ENCODE data around the gene MAD1L1. TPM values are rescaled to one million over a fixed set of nuclear protein-coding genes. Genes with fewer than 3 reads are reported as not detected.
A peak's percentile ranks its signal among the peaks of the same experiment; 100 is the strongest.

The MAD1L1 gene
- total RNA-seq, 2 donors from 2014 or later, result 46.7 to 66.0 TPM

- no peaks in the 10 kb centered on the region for H3K36me3 Mint-ChIP-seq (ENCODE audit: low read depth)
These were observed 318.4 kb downstream of the MAD1L1 start for GRCh38 chr7:1914321-1914720.

DNA sequence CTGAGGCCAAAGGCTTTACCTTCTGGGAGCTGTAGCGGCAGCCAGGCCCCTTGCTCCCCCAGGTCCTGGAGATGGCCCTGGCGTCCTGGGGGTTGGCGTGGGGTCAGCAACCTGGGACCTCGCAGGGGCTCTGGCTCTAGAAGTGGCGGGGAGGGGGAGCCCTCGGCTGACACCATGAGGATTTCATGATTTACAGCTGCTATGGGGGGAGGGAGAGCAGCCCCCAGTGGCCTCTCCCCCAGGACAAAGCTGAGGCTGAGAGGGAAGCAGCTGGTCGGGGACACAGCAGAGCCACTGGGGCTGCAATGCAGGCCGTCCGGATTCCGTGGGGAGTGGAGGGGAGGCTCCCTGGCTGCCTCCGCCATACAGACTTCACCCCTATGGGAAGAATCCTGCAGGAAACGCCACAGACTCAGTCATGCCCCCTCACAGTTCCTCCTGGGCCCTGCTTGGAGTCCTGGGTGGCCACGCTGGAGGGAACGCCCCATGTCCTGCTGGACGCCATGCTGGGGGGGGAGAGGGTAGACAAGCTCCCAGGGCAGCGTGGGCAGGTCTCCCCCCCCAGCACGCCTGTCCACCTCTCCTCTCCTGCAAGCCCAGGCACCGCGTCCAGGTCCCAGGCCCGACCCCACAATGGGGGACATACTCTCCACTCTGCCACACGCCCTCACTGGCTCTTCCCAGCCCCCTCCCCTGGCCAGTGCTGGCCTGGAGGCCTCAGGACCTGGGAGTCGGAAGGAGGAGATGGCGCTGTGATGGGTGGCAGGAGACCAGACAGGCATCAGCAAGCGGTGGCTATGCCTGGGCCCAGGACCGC lies 319.1 kb downstream of the MAD1L1 start:
- no peaks in the 10 kb centered on the region for H3K27me3 Mint-ChIP-seq
- no peaks in the 10 kb centered on the region for H3K36me3 Mint-ChIP-seq (ENCODE audit: low read depth)
- no peaks in the 10 kb centered on the region for H3K4me1 Mint-ChIP-seq
- no peaks in the 10 kb centered on the region for H3K9me3 Mint-ChIP-seq
- H3K4me3 Mint-ChIP-seq, result no peak overlapping the region
- no peak overlapping the region for H3K27ac Mint-ChIP-seq
- no peak for ATAC-seq (replicated peaks)

More at GRCh38 chr7:1914321-1914720, 318.4 kb downstream of the MAD1L1 start:
- no peak overlapping the region for H3K4me3 Mint-ChIP-seq
- H3K27ac Mint-ChIP-seq, result no peak overlapping the region
- no peaks in the 10 kb centered on the region for H3K27me3 Mint-ChIP-seq
- no peaks in the 10 kb centered on the region for H3K4me1 Mint-ChIP-seq
- H3K9me3 Mint-ChIP-seq, result no peaks in the 10 kb centered on the region
- no peak for ATAC-seq (replicated peaks)

GRCh38 chr7:1912593-1913465 lies 319.9 kb downstream of the MAD1L1 start:
- no peaks in the 10 kb centered on the region for H3K9me3 Mint-ChIP-seq
- H3K36me3 Mint-ChIP-seq (ENCODE audit: low read depth), result no peaks in the 10 kb centered on the region
- no peaks in the 10 kb centered on the region for H3K27me3 Mint-ChIP-seq
- no peak overlapping the region for H3K4me3 Mint-ChIP-seq
- no peak overlapping the region for H3K27ac Mint-ChIP-seq
- ATAC-seq (replicated peaks), result no peak
- no peaks in the 10 kb centered on the region for H3K4me1 Mint-ChIP-seq

DNA sequence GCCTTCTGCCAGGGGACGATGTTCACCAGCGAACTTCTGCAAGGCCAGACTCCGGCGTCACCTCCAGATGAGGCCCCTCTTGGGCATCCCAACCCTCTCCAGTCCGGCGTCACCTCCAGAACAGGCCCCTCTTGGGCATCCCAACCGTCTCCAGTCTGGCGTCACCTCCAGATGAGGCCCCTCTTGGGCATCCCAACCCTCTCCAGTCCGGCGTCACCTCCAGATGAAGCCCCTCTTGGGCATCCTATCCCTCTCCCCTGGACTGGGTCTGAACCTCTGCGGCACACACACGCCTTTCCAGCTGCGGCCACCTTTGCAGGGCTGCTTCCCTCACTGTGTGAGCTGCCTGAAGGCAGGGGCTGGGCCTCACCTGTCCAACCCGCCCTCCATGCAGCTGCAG lies 321.2 kb downstream of the MAD1L1 start:
- peak overlapping the region; percentile 30 for H3K27ac Mint-ChIP-seq
- no peaks in the 10 kb centered on the region for H3K9me3 Mint-ChIP-seq
- no peaks in the 10 kb centered on the region for H3K36me3 Mint-ChIP-seq (ENCODE audit: low read depth)
- no peak overlapping the region for H3K4me3 Mint-ChIP-seq
- no peaks in the 10 kb centered on the region for H3K4me1 Mint-ChIP-seq
- no peaks in the 10 kb centered on the region for H3K27me3 Mint-ChIP-seq
- no peak for ATAC-seq (replicated peaks)

GRCh38 chr7:1910827-1911226 lies 321.9 kb downstream of the MAD1L1 start:
- Mint-ChIP-seq H3K27ac (peak overlapping the region; percentile 30), H3K4me1 (no peaks in the 10 kb centered on the region), H3K9me3 (no peaks in the 10 kb centered on the region), H3K27me3 (no peaks in the 10 kb centered on the region), H3K36me3 (ENCODE audit: low read depth) (no peaks in the 10 kb centered on the region), H3K4me3 (no peak overlapping the region)
- no peak for ATAC-seq (replicated peaks)

GRCh38 chr7:1910081-1910685 lies 322.6 kb downstream of the MAD1L1 start:
- H3K36me3 Mint-ChIP-seq (ENCODE audit: low read depth), result no peaks in the 10 kb centered on the region
- no peaks in the 10 kb centered on the region for H3K4me1 Mint-ChIP-seq
- no peaks in the 10 kb centered on the region for H3K27me3 Mint-ChIP-seq
- H3K9me3 Mint-ChIP-seq, result no peaks in the 10 kb centered on the region
- no peak overlapping the region for H3K4me3 Mint-ChIP-seq
- H3K27ac Mint-ChIP-seq, result no peak overlapping the region
- no peak for ATAC-seq (replicated peaks)

- H3K36me3 Mint-ChIP-seq (ENCODE audit: low read depth), result no peaks in the 10 kb centered on the region
- H3K9me3 Mint-ChIP-seq, result no peaks in the 10 kb centered on the region
- no peaks in the 10 kb centered on the region for H3K4me1 Mint-ChIP-seq
- H3K4me3 Mint-ChIP-seq, result no peak overlapping the region
- no peaks in the 10 kb centered on the region for H3K27me3 Mint-ChIP-seq
- H3K27ac Mint-ChIP-seq, result no peak overlapping the region
- no peak for ATAC-seq (replicated peaks)
These were observed 323.3 kb downstream of the MAD1L1 start for GRCh38 chr7:1909476-1909875.

GRCh38 chr7:1908823-1909420 lies 323.8 kb downstream of the MAD1L1 start:
- Mint-ChIP-seq H3K36me3 (ENCODE audit: low read depth) (no peaks in the 10 kb centered on the region), H3K4me1 (no peaks in the 10 kb centered on the region), H3K27ac (no peak overlapping the region), H3K27me3 (no peaks in the 10 kb centered on the region), H3K4me3 (no peak overlapping the region), H3K9me3 (no peaks in the 10 kb centered on the region)
- ATAC-seq (replicated peaks), result no peak

- H3K4me3 Mint-ChIP-seq, result no peak overlapping the region
- no peaks in the 10 kb centered on the region for H3K27me3 Mint-ChIP-seq
These were observed 324.9 kb downstream of the MAD1L1 start for GRCh38 chr7:1907751-1908365.

GRCh38 chr7:1906988-1907745 lies 325.6 kb downstream of the MAD1L1 start:
- H3K27me3 Mint-ChIP-seq, result no peaks in the 10 kb centered on the region
- H3K4me1 Mint-ChIP-seq, result no peaks in the 10 kb centered on the region
- H3K4me3 Mint-ChIP-seq, result no peak overlapping the region
- no peaks in the 10 kb centered on the region for H3K9me3 Mint-ChIP-seq
- no peaks in the 10 kb centered on the region for H3K36me3 Mint-ChIP-seq (ENCODE audit: low read depth)
- H3K27ac Mint-ChIP-seq, result no peak overlapping the region
- no peak for ATAC-seq (replicated peaks)

More at GRCh38 chr7:1907751-1908365, 324.9 kb downstream of the MAD1L1 start:
- no peaks in the 10 kb centered on the region for H3K36me3 Mint-ChIP-seq (ENCODE audit: low read depth)
- ATAC-seq (replicated peaks), result no peak
- no peak overlapping the region for H3K27ac Mint-ChIP-seq
- H3K9me3 Mint-ChIP-seq, result no peaks in the 10 kb centered on the region
- H3K4me1 Mint-ChIP-seq, result no peaks in the 10 kb centered on the region

- Mint-ChIP-seq H3K36me3 (ENCODE audit: low read depth) (no peaks in the 10 kb centered on the region), H3K9me3 (no peaks in the 10 kb centered on the region), H3K27ac (no peak overlapping the region), H3K4me1 (no peaks in the 10 kb centered on the region), H3K27me3 (no peaks in the 10 kb centered on the region), H3K4me3 (no peak overlapping the region)
- no peak for ATAC-seq (replicated peaks)
These were observed 326.5 kb downstream of the MAD1L1 start for GRCh38 chr7:1906087-1906830.

GRCh38 chr7:1902231-1902855 lies 330.4 kb downstream of the MAD1L1 start:
- Mint-ChIP-seq H3K27me3 (no peaks in the 10 kb centered on the region), H3K4me1 (no peaks in the 10 kb centered on the region), H3K27ac (no peak overlapping the region), H3K4me3 (no peak overlapping the region), H3K36me3 (ENCODE audit: low read depth) (peaks cover 6% of the 10 kb centered on the region), H3K9me3 (no peaks in the 10 kb centered on the region)
- ATAC-seq (replicated peaks), result no peak

Data from activated T-helper 17 cell treated with anti-CD3 and anti-CD28 coated beads, Interleukin-2, amount 50 U/mL, for 72 hours (primary cell).